Rectal smooth muscle tissue (tissue), 1 donor: ENCODE data around the gene GGA1.

Experiments used
- H3K27ac ChIP-seq: one replicate; pipeline ENCODE4 v1.7.0; 2013; ENCODE audit warnings: low read depth, low read length, inconsistent platforms
- H3K27me3 ChIP-seq: one replicate; pipeline ENCODE4 v1.7.0; 2013; ENCODE audit warnings: low read length; ENCODE audit not compliant: control insufficient read depth, insufficient read depth
- H3K36me3 ChIP-seq: one replicate; pipeline ENCODE4 v1.7.0; 2013; ENCODE audit warnings: low read length; ENCODE audit not compliant: control insufficient read depth, insufficient read depth
- H3K4me1 ChIP-seq: one replicate; pipeline ENCODE4 v1.7.0; 2013; ENCODE audit warnings: low read length; ENCODE audit not compliant: control insufficient read depth, insufficient read depth
- H3K4me3 ChIP-seq: one replicate; pipeline ENCODE4 v1.7.0; 2013; ENCODE audit warnings: low read length
- H3K9ac ChIP-seq: one replicate; pipeline ENCODE4 v1.7.0; 2013; ENCODE audit warnings: low read length

The GGA1 gene, protein sequence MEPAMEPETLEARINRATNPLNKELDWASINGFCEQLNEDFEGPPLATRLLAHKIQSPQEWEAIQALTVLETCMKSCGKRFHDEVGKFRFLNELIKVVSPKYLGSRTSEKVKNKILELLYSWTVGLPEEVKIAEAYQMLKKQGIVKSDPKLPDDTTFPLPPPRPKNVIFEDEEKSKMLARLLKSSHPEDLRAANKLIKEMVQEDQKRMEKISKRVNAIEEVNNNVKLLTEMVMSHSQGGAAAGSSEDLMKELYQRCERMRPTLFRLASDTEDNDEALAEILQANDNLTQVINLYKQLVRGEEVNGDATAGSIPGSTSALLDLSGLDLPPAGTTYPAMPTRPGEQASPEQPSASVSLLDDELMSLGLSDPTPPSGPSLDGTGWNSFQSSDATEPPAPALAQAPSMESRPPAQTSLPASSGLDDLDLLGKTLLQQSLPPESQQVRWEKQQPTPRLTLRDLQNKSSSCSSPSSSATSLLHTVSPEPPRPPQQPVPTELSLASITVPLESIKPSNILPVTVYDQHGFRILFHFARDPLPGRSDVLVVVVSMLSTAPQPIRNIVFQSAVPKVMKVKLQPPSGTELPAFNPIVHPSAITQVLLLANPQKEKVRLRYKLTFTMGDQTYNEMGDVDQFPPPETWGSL

DNA sequence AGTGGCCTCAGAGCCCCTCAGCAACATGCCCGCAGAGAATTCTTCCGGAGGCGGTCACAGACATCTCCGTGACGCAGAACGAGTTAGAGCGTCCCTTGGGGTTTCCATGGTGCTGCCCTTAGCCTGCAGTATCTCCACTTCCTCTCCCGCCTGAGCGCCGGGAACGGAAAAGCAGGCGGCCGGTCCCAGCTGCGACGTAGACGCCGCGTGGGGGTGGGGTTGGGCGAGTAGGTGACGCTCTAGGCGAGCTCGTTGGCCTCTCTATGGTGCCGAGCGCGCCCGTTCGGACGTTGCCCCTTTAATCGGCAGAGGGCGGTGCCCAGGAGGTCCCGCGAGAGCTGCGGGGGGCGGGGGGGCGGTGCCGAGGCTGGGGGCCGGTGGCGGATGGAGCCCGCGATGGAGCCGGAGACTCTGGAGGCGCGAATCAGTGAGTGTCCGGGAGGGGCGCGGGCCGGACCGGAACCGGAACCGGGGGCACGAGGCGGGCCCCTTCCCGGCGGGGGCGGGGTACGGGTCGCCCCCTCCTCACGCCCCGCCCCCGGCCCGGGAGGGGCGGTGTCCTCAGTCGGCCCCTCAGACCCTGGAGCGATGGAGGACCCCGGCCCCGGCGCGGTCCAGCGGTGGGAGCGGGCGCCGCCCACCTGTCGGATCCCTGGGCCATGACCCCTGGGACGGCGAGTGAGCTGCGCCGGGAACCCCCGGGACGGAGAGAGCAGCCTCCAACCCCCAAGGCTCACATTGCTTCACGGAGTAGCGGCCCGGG lies at the start of gene GGA1:
TSS of gene GGA1 (plus strand) at position 358 of the 763 bp plus-strand sequence. CDS start at position 385, 27 bp downstream.
- H3K27ac ChIP-seq = peak within 1 kb of the TSS; percentile 93
- H3K36me3 ChIP-seq = no peaks in the 10 kb centered on the region
- peak within 1 kb of the TSS; percentile 83 for H3K4me3 ChIP-seq
- no peaks in the 10 kb centered on the region for H3K27me3 ChIP-seq
- peak within 1 kb of the TSS; percentile 91 for H3K9ac ChIP-seq
- peaks cover 15% of the 10 kb centered on the region for H3K4me1 ChIP-seq

DNA sequence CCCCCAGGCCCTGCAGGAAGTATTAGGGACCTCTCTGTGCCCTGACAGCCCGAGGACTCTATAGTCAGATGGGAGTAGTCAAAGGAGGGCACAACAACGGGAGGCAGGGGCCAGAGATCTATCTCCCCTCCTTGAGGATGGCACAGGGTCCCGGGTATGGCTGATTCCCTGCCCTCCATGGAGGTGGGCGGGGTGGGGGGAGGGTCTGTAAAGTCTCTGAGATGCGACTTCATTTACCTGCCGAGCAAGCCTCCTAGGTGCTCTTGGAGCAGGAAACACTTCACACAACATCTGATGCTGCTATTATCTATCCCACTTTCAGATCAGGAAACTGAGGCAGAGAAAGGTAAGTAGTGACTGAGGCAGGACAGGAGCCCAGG lies 49.1 kb upstream of the GGA1 start:
- Histone ChIP-seq H3K27ac (peak overlapping the region; percentile 87), H3K4me1 (peaks cover 21% of the 10 kb centered on the region), H3K27me3 (no peaks in the 10 kb centered on the region), H3K4me3 (peak overlapping the region; percentile 35), H3K36me3 (no peaks in the 10 kb centered on the region), H3K9ac (peak overlapping the region; percentile 53)

DNA sequence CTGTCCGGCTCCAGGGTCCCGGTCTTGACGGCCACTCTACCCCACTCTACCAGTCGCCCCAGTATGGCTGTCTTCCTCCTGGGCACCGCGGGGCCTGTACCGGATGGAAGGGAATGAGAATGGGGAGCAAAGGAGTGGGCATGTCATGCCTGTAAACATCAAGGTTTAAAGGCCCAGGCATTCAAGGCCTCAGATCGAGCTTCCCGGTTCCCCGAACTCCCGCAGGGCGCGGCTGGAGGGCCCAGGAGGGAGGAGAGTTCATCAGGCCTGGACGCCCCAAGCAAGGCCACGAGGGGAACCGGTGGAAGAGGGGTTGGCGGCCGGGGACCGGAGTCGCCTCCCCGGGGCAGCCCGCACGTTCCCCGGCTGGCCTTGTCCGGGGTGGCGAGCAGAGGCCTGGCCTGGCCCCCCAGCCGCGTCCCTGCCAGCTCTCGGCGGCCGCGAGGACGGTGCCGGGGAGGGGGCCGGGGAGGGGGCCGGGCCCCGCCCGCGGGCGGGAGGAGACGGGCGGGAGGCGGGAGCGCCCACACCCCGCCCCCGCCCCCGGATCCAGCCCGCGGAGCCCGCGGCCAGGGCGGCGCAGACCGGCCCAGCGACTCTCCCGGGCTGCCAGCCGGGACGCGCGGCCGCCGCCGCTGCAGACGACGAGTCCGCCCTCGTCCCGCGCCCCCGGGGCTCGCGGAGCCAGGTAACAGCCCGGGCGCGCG lies 48.6 kb upstream of the GGA1 start, which contains the start of gene CDC42EP1:
TSS of gene CDC42EP1 (plus strand) at position 580 of the 707 bp plus-strand sequence. CDS start 5,870 bp downstream, outside the sequence.
- Histone ChIP-seq H3K4me3 (peak within 1 kb of the TSS; percentile 85), H3K36me3 (no peaks in the 10 kb centered on the region), H3K4me1 (peaks cover 21% of the 10 kb centered on the region), H3K27me3 (no peaks in the 10 kb centered on the region), H3K9ac (peak within 1 kb of the TSS; percentile 86), H3K27ac (peak within 1 kb of the TSS; percentile 87)

DNA sequence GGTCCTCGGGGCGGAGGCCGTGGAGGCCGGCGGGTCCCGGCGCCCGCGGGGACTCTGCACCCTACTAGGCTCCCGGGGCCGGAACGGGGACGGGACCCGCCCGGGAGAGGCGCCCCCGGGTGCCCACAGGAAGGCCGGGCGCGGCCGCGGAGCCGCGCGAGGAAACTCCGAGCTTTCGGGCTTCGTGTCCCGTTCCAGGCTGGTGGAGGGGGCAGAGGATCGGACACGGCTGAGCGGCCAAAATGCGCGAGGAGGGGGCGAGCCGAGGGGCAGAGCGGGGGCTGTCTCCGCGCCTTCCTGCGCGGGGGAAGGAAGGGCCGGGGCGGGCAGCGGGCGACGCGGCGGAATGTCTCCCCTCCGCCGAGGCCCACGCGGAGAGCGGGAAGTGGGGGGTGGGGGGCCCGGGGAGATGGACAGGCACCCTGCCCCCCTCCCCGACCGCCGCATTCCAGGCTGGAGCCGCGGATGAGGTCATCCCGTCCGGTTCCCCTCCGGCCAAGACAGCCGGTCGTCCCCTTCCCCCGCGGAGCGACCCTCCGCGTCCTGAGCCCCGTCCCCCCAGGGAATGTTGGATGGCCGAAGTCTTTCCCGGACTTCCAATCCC lies 47.9 kb upstream of the GGA1 start:
- Histone ChIP-seq H3K9ac (peak overlapping the region; percentile 86), H3K36me3 (no peaks in the 10 kb centered on the region), H3K27me3 (no peaks in the 10 kb centered on the region), H3K4me1 (peaks cover 21% of the 10 kb centered on the region), H3K4me3 (peak overlapping the region; percentile 85), H3K27ac (peak overlapping the region; percentile 84)

DNA sequence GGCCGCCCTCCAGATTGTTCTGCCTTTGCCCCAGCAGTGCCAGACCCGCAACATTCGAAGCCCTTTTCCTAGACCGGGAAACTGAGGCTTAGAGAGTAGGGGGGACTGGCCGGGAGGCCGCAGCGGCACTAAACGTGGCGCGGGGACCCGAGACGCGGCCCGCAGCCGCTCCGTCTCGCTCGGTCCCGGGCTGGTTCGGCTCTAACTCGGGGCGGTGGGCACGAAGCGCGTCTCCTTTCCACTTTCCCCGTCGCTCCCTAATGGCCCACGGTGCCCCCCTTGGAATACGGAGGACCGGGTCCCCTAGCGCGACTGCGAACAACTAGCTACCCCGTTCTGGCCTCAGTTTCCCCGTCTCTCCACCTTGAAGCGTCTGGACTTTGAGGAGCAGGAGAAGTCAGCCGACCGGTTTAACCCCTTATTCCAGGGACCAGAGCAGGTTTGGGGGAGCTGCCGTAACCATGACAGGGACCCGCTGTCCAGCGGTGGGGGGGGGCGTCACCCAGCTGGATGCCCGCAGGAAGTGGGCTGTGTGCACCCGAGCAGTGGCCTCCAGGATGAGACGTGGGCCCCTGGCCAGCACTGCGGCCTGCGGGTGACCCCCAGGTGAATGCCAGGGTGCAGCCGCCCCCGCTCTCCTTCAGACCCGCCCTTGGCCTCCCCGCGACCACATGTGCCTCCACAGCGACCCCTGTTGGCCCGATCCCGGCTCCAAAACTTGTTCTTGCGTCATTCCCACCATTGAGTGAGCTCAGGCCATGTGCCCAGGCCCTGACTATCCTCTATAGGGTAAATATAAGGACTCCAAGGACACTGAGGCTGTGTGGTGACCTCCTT lies 47.2 kb upstream of the GGA1 start:
- no peaks in the 10 kb centered on the region for H3K27me3 ChIP-seq
- peaks cover 21% of the 10 kb centered on the region for H3K4me1 ChIP-seq
- no peaks in the 10 kb centered on the region for H3K36me3 ChIP-seq
- H3K9ac ChIP-seq = peak overlapping the region; percentile 86
- H3K4me3 ChIP-seq = peak overlapping the region; percentile 85
- peak overlapping the region; percentile 84 for H3K27ac ChIP-seq

DNA sequence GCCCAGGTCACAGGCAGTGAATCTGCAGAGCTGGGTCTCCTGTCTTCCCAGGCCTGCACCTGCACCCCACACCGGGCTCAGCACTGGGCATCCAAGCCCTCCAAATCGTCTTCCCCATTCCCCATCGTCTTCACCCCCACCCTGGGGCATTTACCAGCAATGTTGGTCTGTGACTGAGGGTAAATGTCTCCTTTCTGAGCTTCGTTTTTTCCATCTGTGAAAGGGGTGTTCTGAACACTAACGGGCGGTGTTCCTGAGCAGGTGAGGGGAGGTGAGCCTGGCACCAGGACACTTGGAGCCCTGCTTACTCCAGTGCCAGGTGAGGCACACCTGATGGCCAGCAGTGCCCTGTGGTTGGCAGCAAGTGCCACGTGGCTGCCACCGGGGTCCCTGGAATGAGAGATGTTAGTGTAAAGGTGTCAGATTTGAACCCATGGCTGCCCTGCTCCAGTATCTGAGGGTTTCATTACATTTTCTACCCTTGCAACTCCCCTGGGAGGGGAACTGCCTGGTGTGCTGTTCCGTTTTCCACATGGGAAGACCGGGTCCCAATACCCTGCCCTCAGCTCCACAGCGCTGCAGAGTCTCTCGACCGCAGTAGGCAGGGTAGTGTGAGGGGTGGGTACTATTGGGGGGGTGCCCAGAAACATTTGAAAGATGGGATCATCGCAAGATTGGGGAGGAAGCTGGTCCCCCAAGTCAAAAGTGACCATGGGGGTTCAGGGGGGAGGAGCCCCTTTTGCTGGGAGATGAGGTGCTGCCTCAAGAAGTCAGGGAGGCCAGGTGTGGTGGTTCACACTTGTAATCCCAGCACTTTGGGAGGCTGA lies 46.4 kb upstream of the GGA1 start:
- Histone ChIP-seq H3K4me1 (peaks cover 21% of the 10 kb centered on the region), H3K27me3 (no peaks in the 10 kb centered on the region), H3K4me3 (peak overlapping the region; percentile 85), H3K36me3 (no peaks in the 10 kb centered on the region), H3K9ac (peak overlapping the region; percentile 24), H3K27ac (peak overlapping the region; percentile 73)

DNA sequence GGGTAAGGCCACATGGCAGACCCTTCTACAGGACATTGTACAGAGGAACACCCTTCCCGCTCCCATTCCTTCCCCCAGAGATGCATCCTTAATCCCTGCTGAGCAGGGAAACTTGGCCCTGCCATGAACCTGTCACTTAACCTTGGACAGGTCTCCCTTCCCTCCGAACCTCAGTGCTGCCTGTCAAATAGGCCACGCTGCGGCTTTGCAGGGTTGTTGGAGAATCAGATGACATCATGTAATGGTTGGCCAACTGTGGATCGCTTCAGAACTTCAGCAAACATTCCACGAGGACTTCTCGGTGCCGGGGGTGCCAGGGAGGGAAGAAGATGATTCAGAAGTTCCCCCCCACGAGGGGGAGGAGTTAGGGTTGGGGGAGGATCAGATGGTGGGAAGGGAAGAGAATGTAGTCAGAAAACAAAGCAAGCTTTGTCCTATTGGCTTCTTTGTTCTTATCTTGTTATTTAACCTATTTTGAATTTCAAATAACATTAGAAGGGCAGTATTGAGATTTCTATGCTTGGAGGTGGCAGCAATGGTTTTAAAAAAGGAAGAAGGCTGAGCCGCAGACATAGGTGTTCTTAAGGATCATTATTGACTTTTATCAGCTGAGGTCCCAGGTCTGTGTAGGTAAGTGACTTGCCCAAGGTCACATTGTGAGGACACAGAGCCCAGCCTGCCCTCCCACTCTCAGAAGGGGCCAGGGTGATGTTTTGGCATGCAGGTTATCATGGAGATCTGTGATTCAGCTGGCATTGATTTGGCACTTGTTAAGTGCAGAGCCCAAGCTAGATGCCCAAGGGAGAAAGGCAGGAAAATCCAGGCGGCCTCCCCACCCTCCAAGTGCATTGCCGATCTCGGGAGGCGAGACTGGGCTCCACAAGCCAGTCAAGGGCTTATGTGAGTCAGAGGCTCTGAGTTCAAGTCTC lies 45.2 kb upstream of the GGA1 start:
- Histone ChIP-seq H3K27ac (peak overlapping the region; percentile 73), H3K4me1 (peaks cover 21% of the 10 kb centered on the region), H3K9ac (no peak overlapping the region), H3K27me3 (no peaks in the 10 kb centered on the region), H3K36me3 (no peaks in the 10 kb centered on the region), H3K4me3 (peak overlapping the region; percentile 12)

DNA sequence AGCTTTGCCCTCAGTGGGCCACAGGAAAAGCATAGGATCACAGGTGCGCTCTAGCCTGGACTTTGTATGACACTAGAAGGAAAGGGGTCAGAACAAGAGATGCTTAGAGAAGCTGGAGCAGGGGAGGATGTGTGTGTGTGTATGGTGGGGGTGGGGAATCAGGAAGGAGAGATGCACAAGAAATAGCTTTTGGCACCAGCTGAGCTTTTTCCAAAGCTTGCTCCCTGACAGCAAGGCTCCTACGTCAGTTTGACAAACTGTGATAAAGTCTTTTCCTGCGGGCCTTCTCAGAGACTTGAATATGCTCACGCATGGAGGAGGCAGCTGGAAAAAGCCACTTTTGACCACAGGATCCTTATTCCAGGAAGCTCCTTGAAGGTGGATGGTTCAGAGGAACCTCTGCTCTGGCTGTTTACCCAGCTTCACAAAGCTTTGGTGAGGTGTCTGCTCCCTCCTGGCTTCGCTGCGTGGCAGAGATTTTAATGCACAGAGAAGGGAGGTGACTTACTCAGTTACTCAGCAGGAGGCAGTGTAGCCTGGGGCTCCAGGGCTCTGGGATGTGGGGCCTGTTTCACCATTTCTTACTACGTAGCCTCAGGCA lies 44.4 kb upstream of the GGA1 start:
- Histone ChIP-seq H3K27me3 (no peaks in the 10 kb centered on the region), H3K9ac (no peak overlapping the region), H3K27ac (peak overlapping the region; percentile 73), H3K36me3 (no peaks in the 10 kb centered on the region), H3K4me3 (peak overlapping the region; percentile 12), H3K4me1 (peaks cover 21% of the 10 kb centered on the region)

DNA sequence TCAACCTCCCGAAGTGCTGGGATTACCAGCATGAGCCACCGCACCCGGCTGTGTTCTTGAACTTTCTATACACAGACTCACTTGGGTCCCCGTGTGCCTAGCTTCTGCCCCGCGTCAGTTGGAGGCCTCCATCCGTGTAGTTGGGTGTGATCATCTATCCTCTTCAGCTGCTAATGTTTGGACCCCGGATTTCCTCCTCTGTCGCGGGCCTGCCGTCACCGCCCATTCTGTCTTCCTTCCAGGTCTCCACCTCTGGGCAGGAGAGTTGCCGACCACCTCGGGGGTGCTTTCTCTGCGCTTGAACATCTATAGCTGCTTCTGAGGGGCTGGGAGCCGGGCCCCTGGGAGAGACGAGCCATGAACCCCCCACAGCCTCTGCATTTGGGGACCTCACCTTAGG lies 42.8 kb upstream of the GGA1 start:
- no peak overlapping the region for H3K4me3 ChIP-seq
- H3K27ac ChIP-seq = no peak overlapping the region

More for the DNA sequence above, 42.8 kb upstream of the GGA1 start:
- H3K36me3 ChIP-seq = no peaks in the 10 kb centered on the region
- H3K9ac ChIP-seq = no peak overlapping the region
- H3K4me1 ChIP-seq = peaks cover 16% of the 10 kb centered on the region
- no peaks in the 10 kb centered on the region for H3K27me3 ChIP-seq
